Chondrocyte (in vitro differentiated cells): Measurements from ENCODE around the gene FBXO34. TPM values are rescaled to one million over a fixed set of nuclear protein-coding genes. Genes with fewer than 3 reads are reported as not detected.

Experiments
- DNase-seq: peaks from one replicate; pipeline ENCODE4 v3.0.0; 2021; ENCODE audit warnings: mixed read lengths, low spot score
- H3K27ac Mint-ChIP-seq: one replicate; pipeline ENCODE4 v1.8.0; 2021; ENCODE audit warnings: mild to moderate bottlenecking, moderate library complexity, mixed read lengths; ENCODE audit not compliant: unreplicated experiment
- H3K27me3 Mint-ChIP-seq: 2 replicates; pipeline ENCODE4 v1.8.0; 2021; ENCODE audit warnings: low read depth, mixed read lengths
- H3K36me3 Mint-ChIP-seq: 2 replicates; pipeline ENCODE4 v1.8.0; 2021; ENCODE audit warnings: low read depth, mixed read lengths
- H3K4me1 Mint-ChIP-seq: 2 replicates; pipeline ENCODE4 v1.8.0; 2021; ENCODE audit warnings: low read depth, mild to moderate bottlenecking, mixed read lengths
- H3K4me3 Mint-ChIP-seq: one replicate; pipeline ENCODE4 v1.8.0; 2021; ENCODE audit warnings: mild to moderate bottlenecking, moderate library complexity, mixed read lengths; ENCODE audit not compliant: unreplicated experiment
- H3K9me3 Mint-ChIP-seq: 2 replicates; pipeline ENCODE4 v1.8.0; 2021; ENCODE audit warnings: low read depth, mixed read lengths
- CTCF ChIP-seq: fragments of 200-600 bp; sonication (generic); IDR thresholded peaks from 2 replicates; pipeline ENCODE4 v1.5.0; 2021; ENCODE audit warnings: antibody characterized with exemption, mild to moderate bottlenecking, moderate library complexity
- total RNA-seq: library from RNA; stranded (reverse); gene quantifications from 3 replicates; pipeline ENCODE4 v1.2.1, GENCODE V29; 2021

FBXO34 gene
- total RNA-seq, 1 donor from 2014 or later: 18.9 TPM

DNA sequence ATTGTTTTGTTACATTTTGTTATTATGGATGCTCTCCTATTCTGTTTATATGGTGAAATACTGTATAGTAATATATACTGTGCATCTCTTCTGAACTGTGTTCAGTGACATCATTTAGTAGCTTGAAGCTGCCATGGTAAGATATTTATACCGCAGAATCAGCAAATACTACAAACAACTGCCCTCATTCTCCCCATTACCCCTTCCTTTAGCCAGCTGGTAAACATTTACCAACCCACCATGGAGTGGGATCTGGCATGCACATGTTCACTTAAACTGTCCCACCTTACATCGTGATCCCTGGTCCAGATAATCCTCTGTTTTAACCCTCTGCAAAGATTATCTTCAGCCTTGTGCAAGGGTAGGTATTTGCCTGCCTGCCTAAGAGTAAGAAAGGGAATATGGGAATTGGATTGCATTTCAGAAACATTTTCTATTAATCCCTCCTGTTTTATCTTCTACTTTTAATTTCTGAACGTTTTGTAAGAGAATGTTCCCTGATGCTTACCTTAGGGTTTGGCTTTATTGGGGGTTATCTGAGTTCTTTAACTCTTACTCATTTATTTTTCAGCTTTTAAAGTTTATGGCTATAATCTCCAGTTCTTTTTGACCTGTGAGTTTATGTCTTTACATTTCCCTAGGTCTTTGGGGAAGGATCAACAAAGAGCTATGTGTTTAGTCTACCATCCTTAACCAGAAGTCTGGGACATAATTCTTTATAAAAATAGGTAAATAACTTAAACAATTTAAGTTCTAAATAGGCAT lies 46.5 kb downstream of the FBXO34 start:
- H3K27ac Mint-ChIP-seq: no peak overlapping the region
- no peak for TF ChIP-seq CTCF

GRCh38 chr14:55318694-55319093 lies 47.5 kb downstream of the FBXO34 start:
- DNase-seq: no peak

More for the DNA sequence above, 46.5 kb downstream of the FBXO34 start:
- H3K36me3 Mint-ChIP-seq: peaks cover 8% of the 10 kb centered on the region
- no peaks in the 10 kb centered on the region for H3K9me3 Mint-ChIP-seq
- DNase-seq: no peak
- H3K4me3 Mint-ChIP-seq: no peak overlapping the region
- no peaks in the 10 kb centered on the region for H3K27me3 Mint-ChIP-seq
- H3K4me1 Mint-ChIP-seq: peaks cover 8% of the 10 kb centered on the region

GRCh38 chr14:55323910-55324309 lies 52.7 kb downstream of the FBXO34 start:
- no peak overlapping the region for H3K27ac Mint-ChIP-seq
- no peaks in the 10 kb centered on the region for H3K36me3 Mint-ChIP-seq
- DNase-seq: no peak
- H3K4me1 Mint-ChIP-seq: peaks cover 14% of the 10 kb centered on the region
- H3K9me3 Mint-ChIP-seq: no peaks in the 10 kb centered on the region
- H3K27me3 Mint-ChIP-seq: no peaks in the 10 kb centered on the region
- no peak overlapping the region for H3K4me3 Mint-ChIP-seq
- no peak for TF ChIP-seq CTCF

More at GRCh38 chr14:55318694-55319093, 47.5 kb downstream of the FBXO34 start:
- no peaks in the 10 kb centered on the region for H3K9me3 Mint-ChIP-seq
- H3K4me3 Mint-ChIP-seq: no peak overlapping the region
- peaks cover 8% of the 10 kb centered on the region for H3K4me1 Mint-ChIP-seq
- H3K27ac Mint-ChIP-seq: no peak overlapping the region
- no peaks in the 10 kb centered on the region for H3K27me3 Mint-ChIP-seq
- H3K36me3 Mint-ChIP-seq: peaks cover 2% of the 10 kb centered on the region
- TF ChIP-seq CTCF: no peak

GRCh38 chr14:55324812-55325211 lies 53.6 kb downstream of the FBXO34 start:
- no peak for DNase-seq
- Mint-ChIP-seq H3K36me3 (no peaks in the 10 kb centered on the region), H3K27ac (no peak overlapping the region), H3K27me3 (no peaks in the 10 kb centered on the region), H3K4me3 (no peak overlapping the region), H3K4me1 (peaks cover 23% of the 10 kb centered on the region), H3K9me3 (no peaks in the 10 kb centered on the region)
- no peak for TF ChIP-seq CTCF

GRCh38 chr14:55327179-55327578 lies 56.0 kb downstream of the FBXO34 start:
- H3K4me1 Mint-ChIP-seq: peaks cover 22% of the 10 kb centered on the region
- H3K27me3 Mint-ChIP-seq: no peaks in the 10 kb centered on the region
- no peaks in the 10 kb centered on the region for H3K9me3 Mint-ChIP-seq
- TF ChIP-seq CTCF: no peak
- no peak for DNase-seq
- H3K36me3 Mint-ChIP-seq: no peaks in the 10 kb centered on the region
- no peak overlapping the region for H3K4me3 Mint-ChIP-seq
- H3K27ac Mint-ChIP-seq: no peak overlapping the region
